Measurements from ENCODE around the gene TTC24. TPM values are rescaled to one million over a fixed set of nuclear protein-coding genes. Genes with fewer than 3 reads are reported as not detected.
"Not testable (repeated sequence)": the region's sequence is repeated elsewhere in the genome, so short reads cannot be mapped to it uniquely, and the experiment has no call there.

TTC24 gene
- total RNA-seq, 1 donor, result not detected

DNA sequence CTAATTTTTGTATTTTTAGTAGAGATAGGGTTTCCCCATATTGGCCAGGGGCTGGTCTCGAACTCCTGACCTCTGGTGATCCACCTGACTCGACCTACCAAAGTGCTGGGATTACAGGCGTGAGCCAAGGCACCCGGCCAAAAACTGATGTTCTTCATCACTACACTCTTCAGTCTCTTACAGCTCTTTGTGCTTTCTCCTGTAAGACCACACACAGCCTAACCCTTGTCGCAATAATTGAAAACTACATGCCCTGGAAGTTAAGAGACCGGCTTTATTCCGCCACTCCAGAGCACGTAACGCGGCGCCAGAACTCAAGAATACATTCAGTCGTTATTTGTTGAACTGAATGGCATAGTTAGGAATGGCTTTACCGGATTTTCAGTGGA lies 21.2 kb downstream of the TTC24 start:
- Histone ChIP-seq H3K79me2 (ENCODE audit: insufficient read depth, low read length) (peaks cover 27% of the 10 kb centered on the region), H3K36me3 (ENCODE audit: insufficient read depth, low read length) (peaks cover 33% of the 10 kb centered on the region), H3K27me3 (ENCODE audit: insufficient read depth, low read length) (no peaks in the 10 kb centered on the region), H3K27ac (ENCODE audit: low read depth, low read length) (peak overlapping the region; percentile 81), H3K4me2 (ENCODE audit: insufficient read depth, low read length) (peak overlapping the region; percentile 98), H3K9me3 (ENCODE audit: low read depth, low read length) (no peaks in the 10 kb centered on the region), H3K4me3 (ENCODE audit: insufficient read depth, low read length) (peak overlapping the region; percentile 92), H2AFZ (ENCODE audit: low read length) (peak overlapping the region; percentile 96), H3K4me1 (ENCODE audit: insufficient read depth, low read length) (peaks cover 14% of the 10 kb centered on the region), H4K20me1 (ENCODE audit: insufficient read depth, low read length) (peaks cover 3% of the 10 kb centered on the region)
- TF ChIP-seq, protein P1, sequence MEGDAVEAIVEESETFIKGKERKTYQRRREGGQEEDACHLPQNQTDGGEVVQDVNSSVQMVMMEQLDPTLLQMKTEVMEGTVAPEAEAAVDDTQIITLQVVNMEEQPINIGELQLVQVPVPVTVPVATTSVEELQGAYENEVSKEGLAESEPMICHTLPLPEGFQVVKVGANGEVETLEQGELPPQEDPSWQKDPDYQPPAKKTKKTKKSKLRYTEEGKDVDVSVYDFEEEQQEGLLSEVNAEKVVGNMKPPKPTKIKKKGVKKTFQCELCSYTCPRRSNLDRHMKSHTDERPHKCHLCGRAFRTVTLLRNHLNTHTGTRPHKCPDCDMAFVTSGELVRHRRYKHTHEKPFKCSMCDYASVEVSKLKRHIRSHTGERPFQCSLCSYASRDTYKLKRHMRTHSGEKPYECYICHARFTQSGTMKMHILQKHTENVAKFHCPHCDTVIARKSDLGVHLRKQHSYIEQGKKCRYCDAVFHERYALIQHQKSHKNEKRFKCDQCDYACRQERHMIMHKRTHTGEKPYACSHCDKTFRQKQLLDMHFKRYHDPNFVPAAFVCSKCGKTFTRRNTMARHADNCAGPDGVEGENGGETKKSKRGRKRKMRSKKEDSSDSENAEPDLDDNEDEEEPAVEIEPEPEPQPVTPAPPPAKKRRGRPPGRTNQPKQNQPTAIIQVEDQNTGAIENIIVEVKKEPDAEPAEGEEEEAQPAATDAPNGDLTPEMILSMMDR (IDR thresholded peaks at IDR 0.05; ENCODE audit: extremely low read depth, low read depth, low read length), result no peak
- peak; percentile 54 for DNase-seq (ENCODE audit: insufficient read length, low spot score, missing footprints)

DNA sequence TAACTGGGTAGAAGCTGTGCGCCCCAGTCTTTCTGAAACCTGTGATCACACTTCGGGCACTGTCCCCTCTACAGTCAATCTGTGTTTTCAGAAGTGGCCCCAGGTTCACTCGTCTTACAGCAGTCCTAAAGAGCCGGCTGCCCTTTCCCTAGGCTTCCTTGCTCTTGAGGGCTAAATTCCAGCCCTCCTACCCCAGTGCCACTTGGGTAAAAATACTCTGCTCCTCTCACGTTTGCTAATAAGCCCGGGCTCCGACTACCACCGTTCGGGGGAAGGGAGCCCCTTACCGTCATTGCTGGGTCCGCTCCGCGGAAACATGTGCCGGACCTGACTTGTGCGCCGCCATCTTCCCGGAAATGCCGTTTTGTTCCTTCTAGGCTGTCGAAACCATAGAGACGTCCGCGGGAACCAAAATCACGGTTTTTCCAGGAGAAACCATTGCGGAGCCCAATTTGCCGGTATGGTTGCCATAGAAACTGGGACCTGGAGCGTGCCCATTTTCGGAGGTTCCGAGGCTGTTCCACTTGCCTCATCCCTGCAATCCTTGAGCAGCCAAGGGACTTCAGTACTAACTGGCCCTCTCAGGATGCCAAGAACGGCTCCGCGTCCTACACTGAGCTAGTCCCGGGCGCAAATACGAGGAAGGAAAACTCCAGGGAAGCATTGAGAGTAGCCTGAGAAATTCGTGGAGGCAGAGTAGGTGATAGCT lies 21.8 kb downstream of the TTC24 start, which contains the start of gene GPATCH4:
Gene GPATCH4, minus strand, starts transcription at position 358 of the 709 bp plus-strand sequence.
- DNase-seq (ENCODE audit: insufficient read length, low spot score, missing footprints), result peak; percentile 93
- peaks cover 28% of the 10 kb centered on the region for H3K36me3 ChIP-seq (ENCODE audit: insufficient read depth, low read length)
- peak within 1 kb of the TSS; percentile 81 for H3K27ac ChIP-seq (ENCODE audit: low read depth, low read length)
- H3K9me3 ChIP-seq (ENCODE audit: low read depth, low read length), result no peaks in the 10 kb centered on the region
- peaks cover 14% of the 10 kb centered on the region for H3K4me1 ChIP-seq (ENCODE audit: insufficient read depth, low read length)
- TF ChIP-seq, protein P1 (IDR thresholded peaks at IDR 0.05; ENCODE audit: extremely low read depth, low read depth, low read length), result no peak
- peak within 1 kb of the TSS; percentile 92 for H3K4me3 ChIP-seq (ENCODE audit: insufficient read depth, low read length)
- peaks cover 27% of the 10 kb centered on the region for H3K79me2 ChIP-seq (ENCODE audit: insufficient read depth, low read length)
- H3K27me3 ChIP-seq (ENCODE audit: insufficient read depth, low read length), result no peaks in the 10 kb centered on the region
- H4K20me1 ChIP-seq (ENCODE audit: insufficient read depth, low read length), result peaks cover 3% of the 10 kb centered on the region
- H2AFZ ChIP-seq (ENCODE audit: low read length), result peak within 1 kb of the TSS; percentile 96
- H3K4me2 ChIP-seq (ENCODE audit: insufficient read depth, low read length), result peak within 1 kb of the TSS; percentile 98

DNA sequence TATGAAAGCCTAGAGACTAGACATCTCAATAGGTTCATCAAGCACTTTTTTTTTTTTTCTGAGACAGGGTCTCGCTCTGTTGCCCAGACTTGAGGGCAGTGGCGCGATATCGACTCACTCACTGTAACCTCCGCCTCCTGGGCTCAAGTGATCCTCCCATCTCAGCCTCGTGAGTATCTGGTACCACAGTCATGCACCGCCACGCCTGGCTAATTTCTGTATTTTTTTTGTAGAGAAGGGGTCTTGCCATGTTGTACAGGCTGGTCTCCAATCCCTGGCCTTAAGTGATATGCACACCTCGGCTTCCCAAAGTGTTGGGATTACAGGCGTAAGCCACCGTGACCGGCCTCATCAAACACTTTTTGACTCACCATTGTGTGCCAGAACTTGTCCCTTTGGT lies 22.4 kb downstream of the TTC24 start:
- H3K36me3 ChIP-seq (ENCODE audit: insufficient read depth, low read length), result peaks cover 22% of the 10 kb centered on the region
- peaks cover 3% of the 10 kb centered on the region for H4K20me1 ChIP-seq (ENCODE audit: insufficient read depth, low read length)
- peak overlapping the region; percentile 92 for H3K4me3 ChIP-seq (ENCODE audit: insufficient read depth, low read length)
- H3K4me2 ChIP-seq (ENCODE audit: insufficient read depth, low read length), result peak overlapping the region; percentile 98
- no peaks in the 10 kb centered on the region for H3K9me3 ChIP-seq (ENCODE audit: low read depth, low read length)
- peaks cover 27% of the 10 kb centered on the region for H3K79me2 ChIP-seq (ENCODE audit: insufficient read depth, low read length)
- H3K27ac ChIP-seq (ENCODE audit: low read depth, low read length), result peak overlapping the region; percentile 81
- peaks cover 14% of the 10 kb centered on the region for H3K4me1 ChIP-seq (ENCODE audit: insufficient read depth, low read length)
- no peak for DNase-seq (ENCODE audit: insufficient read length, low spot score, missing footprints)
- no peaks in the 10 kb centered on the region for H3K27me3 ChIP-seq (ENCODE audit: insufficient read depth, low read length)
- TF ChIP-seq, protein P1 (IDR thresholded peaks at IDR 0.05; ENCODE audit: extremely low read depth, low read depth, low read length), result no peak
- peak overlapping the region; percentile 96 for H2AFZ ChIP-seq (ENCODE audit: low read length)

DNA sequence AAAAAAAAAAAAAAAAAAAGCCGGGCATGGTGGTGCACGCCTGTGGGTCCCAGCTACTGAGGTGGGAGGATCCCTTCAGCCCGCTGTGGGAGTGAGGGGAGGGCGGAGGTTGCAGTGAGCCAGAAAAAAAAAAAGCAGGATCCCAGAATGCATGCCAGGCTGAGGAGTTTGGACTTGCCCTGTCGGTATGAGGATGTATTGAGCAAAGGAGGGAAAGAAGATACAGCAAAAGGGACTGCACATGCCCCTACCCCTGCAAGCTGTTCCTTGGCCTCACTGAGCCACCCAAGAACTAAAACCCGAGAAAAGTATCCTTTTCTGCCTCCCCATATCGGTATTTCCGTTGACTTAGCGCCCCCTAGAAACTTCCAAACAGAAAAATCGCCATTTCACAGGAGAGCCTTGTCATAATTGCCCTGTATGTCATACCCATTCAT lies 23.1 kb downstream of the TTC24 start:
- no peak for DNase-seq (ENCODE audit: insufficient read length, low spot score, missing footprints)
- H4K20me1 ChIP-seq (ENCODE audit: insufficient read depth, low read length), result peaks cover 3% of the 10 kb centered on the region
- peaks cover 15% of the 10 kb centered on the region for H3K36me3 ChIP-seq (ENCODE audit: insufficient read depth, low read length)
- peaks cover 14% of the 10 kb centered on the region for H3K4me1 ChIP-seq (ENCODE audit: insufficient read depth, low read length)
- peak overlapping the region; percentile 68 for H2AFZ ChIP-seq (ENCODE audit: low read length)
- no peak overlapping the region for H3K4me3 ChIP-seq (ENCODE audit: insufficient read depth, low read length)
- peak overlapping the region; percentile 34 for H3K4me2 ChIP-seq (ENCODE audit: insufficient read depth, low read length)
- H3K79me2 ChIP-seq (ENCODE audit: insufficient read depth, low read length), result peaks cover 27% of the 10 kb centered on the region
- no peaks in the 10 kb centered on the region for H3K27me3 ChIP-seq (ENCODE audit: insufficient read depth, low read length)
- TF ChIP-seq, protein P1 (IDR thresholded peaks at IDR 0.05; ENCODE audit: extremely low read depth, low read depth, low read length), result peak; percentile 45
- no peaks in the 10 kb centered on the region for H3K9me3 ChIP-seq (ENCODE audit: low read depth, low read length)
- no peak overlapping the region for H3K27ac ChIP-seq (ENCODE audit: low read depth, low read length)

DNA sequence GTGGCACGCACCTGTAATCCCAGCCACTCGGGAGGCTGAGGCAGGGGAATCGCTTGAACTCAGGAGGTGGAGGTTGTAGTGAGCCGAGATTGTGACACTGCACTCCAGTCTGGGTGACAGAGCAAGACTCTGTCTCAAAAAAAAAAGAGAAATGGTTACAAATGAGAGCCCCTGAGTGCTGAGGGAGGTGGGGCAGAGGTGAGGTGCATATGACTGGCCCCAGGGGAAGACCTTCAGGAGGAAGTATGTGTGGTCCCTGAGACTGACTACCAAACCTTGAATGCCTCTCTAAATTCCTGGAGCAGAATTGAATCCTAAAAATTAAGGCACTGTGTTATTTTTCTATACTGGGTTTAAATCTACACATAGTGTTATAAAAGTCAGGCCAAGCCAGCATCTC lies 27.8 kb downstream of the TTC24 start:
- DNase-seq (ENCODE audit: insufficient read length, low spot score, missing footprints); H3K36me3 ChIP-seq (ENCODE audit: insufficient read depth, low read length); H3K4me1 ChIP-seq (ENCODE audit: insufficient read depth, low read length); H3K9me3 ChIP-seq (ENCODE audit: low read depth, low read length); H3K4me3 ChIP-seq (ENCODE audit: insufficient read depth, low read length); H2AFZ ChIP-seq (ENCODE audit: low read length); H3K79me2 ChIP-seq (ENCODE audit: insufficient read depth, low read length); H3K27ac ChIP-seq (ENCODE audit: low read depth, low read length); H3K4me2 ChIP-seq (ENCODE audit: insufficient read depth, low read length); H4K20me1 ChIP-seq (ENCODE audit: insufficient read depth, low read length): not testable (repeated sequence)
- H3K27me3 ChIP-seq (ENCODE audit: insufficient read depth, low read length), result peaks cover 14% of the 10 kb centered on the region

All from osteoblast (primary cell).